ENCODE data around the gene TYROBP.

TYROBP gene

DNA sequence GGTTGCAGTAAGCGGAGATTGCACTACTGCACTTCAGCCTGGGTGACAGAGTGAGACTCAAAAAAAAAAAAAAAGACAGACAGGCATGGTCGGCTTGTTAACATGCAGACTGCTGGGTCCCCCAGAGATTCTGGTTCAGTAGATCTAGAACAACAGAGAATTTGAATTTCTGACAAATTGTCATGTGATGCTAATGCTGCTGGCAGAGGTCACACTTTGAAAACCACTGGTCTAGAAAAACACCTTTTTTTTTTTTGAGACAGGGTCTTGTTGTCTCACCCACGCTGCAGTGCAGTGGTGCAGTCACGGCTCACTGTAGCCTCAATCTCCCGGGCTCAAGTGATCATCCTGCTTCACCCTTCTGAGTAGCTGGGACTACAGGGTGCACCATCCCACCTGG is 20.4 kb upstream of the TYROBP start:
- Histone ChIP-seq H3K36me3 (ENCODE audit: control insufficient read depth, insufficient read depth, low read length) (no peaks in the 10 kb centered on the region), H3K4me3 (replicated peaks; ENCODE audit: low read depth, low read length) (no peak overlapping the region), H3K27me3 (replicated peaks; ENCODE audit: control insufficient read depth, insufficient read depth, low read length) (no peaks in the 10 kb centered on the region)
- TF ChIP-seq, protein P1, sequence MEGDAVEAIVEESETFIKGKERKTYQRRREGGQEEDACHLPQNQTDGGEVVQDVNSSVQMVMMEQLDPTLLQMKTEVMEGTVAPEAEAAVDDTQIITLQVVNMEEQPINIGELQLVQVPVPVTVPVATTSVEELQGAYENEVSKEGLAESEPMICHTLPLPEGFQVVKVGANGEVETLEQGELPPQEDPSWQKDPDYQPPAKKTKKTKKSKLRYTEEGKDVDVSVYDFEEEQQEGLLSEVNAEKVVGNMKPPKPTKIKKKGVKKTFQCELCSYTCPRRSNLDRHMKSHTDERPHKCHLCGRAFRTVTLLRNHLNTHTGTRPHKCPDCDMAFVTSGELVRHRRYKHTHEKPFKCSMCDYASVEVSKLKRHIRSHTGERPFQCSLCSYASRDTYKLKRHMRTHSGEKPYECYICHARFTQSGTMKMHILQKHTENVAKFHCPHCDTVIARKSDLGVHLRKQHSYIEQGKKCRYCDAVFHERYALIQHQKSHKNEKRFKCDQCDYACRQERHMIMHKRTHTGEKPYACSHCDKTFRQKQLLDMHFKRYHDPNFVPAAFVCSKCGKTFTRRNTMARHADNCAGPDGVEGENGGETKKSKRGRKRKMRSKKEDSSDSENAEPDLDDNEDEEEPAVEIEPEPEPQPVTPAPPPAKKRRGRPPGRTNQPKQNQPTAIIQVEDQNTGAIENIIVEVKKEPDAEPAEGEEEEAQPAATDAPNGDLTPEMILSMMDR (IDR thresholded peaks at IDR 0.05; ENCODE audit: insufficient read depth, low read length, poor library complexity, severe bottlenecking), result no peak
- no peak for DNase-seq (ENCODE audit: extremely low read depth, insufficient read length)

DNA sequence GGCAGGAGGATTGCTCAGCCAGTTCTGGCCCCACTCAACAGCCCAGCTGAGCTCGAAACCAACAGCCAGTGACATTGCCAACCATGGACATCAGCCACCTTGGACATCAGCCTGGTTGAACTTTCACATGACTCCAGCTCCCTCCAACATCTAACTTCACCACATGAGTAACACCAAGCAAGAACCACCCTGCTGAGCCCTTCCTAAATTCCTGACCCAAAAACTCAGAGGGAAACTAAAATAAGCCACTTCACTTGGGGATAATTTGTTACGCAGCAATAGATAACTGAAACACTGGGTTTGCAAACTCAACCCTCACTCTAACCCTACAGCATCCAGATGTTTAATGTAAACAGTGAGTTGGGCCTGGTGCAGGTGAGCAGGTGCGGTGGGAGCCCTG is 17.4 kb upstream of the TYROBP start:
- TF ChIP-seq, protein P1 (IDR thresholded peaks at IDR 0.05; ENCODE audit: insufficient read depth, low read length, poor library complexity, severe bottlenecking), result no peak
- DNase-seq (ENCODE audit: extremely low read depth, insufficient read length), result no peak
- Histone ChIP-seq H3K36me3 (ENCODE audit: control insufficient read depth, insufficient read depth, low read length) (no peaks in the 10 kb centered on the region), H3K27me3 (replicated peaks; ENCODE audit: control insufficient read depth, insufficient read depth, low read length) (no peaks in the 10 kb centered on the region), H3K4me3 (replicated peaks; ENCODE audit: low read depth, low read length) (no peak overlapping the region)

DNA sequence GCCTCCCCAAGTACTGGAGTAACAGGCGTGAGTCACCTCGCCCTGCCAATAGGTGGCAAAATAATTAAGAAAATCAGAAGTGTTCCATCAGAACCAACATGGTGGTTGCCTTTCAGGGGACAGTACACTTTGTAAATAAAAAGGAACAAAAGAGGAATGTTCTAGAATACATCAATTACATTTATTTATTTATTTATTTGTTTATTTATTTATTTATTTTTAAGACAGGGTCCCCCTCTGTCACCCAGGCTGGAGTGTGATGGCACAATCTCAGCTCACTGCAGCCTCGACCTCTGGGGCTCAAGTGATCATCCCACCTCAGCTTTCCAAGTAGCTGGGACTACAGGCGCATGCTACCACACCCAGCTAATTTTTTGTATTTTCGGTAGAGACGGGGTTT is 12.9 kb upstream of the TYROBP start:
- TF ChIP-seq, protein P1 (IDR thresholded peaks at IDR 0.05; ENCODE audit: insufficient read depth, low read length, poor library complexity, severe bottlenecking), result no peak
- H3K27me3 ChIP-seq (replicated peaks; ENCODE audit: control insufficient read depth, insufficient read depth, low read length), result no peaks in the 10 kb centered on the region
- no peak for DNase-seq (ENCODE audit: extremely low read depth, insufficient read length)
- H3K36me3 ChIP-seq (ENCODE audit: control insufficient read depth, insufficient read depth, low read length), result no peaks in the 10 kb centered on the region
- H3K4me3 ChIP-seq (replicated peaks; ENCODE audit: low read depth, low read length), result no peak overlapping the region

- no peak for DNase-seq (ENCODE audit: extremely low read depth, insufficient read length)
- TF ChIP-seq, protein P1 (IDR thresholded peaks at IDR 0.05; ENCODE audit: insufficient read depth, low read length, poor library complexity, severe bottlenecking), result no peak
- Histone ChIP-seq H3K27me3 (replicated peaks; ENCODE audit: control insufficient read depth, insufficient read depth, low read length) (no peaks in the 10 kb centered on the region), H3K36me3 (ENCODE audit: control insufficient read depth, insufficient read depth, low read length) (no peaks in the 10 kb centered on the region), H3K4me3 (replicated peaks; ENCODE audit: low read depth, low read length) (no peak overlapping the region)
Observed at GRCh38 chr19:35919306-35919705, 11.2 kb upstream of the TYROBP start.

DNA sequence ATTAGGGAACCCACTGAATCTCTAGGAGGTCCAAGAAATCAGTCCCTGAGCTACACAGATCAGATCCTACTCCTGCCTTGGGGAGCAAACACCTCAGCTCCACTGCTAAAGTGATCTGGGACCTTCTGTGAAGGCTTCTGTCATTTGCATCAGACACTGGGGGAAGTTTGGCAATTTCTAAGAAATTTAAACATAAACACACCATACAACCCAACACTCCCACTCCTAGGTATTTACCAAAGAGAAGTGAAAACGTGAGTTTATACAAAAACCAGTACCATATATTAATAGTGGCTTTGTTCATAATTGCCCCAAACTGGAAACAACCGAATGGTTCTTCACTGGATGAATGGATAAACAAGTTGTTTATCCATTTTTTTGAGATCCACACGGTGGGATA is 7.3 kb upstream of the TYROBP start:
- Histone ChIP-seq H3K36me3 (ENCODE audit: control insufficient read depth, insufficient read depth, low read length) (no peaks in the 10 kb centered on the region), H3K27me3 (replicated peaks; ENCODE audit: control insufficient read depth, insufficient read depth, low read length) (no peaks in the 10 kb centered on the region), H3K4me3 (replicated peaks; ENCODE audit: low read depth, low read length) (no peak overlapping the region)
- no peak for DNase-seq (ENCODE audit: extremely low read depth, insufficient read length)
- TF ChIP-seq, protein P1 (IDR thresholded peaks at IDR 0.05; ENCODE audit: insufficient read depth, low read length, poor library complexity, severe bottlenecking), result no peak

DNA sequence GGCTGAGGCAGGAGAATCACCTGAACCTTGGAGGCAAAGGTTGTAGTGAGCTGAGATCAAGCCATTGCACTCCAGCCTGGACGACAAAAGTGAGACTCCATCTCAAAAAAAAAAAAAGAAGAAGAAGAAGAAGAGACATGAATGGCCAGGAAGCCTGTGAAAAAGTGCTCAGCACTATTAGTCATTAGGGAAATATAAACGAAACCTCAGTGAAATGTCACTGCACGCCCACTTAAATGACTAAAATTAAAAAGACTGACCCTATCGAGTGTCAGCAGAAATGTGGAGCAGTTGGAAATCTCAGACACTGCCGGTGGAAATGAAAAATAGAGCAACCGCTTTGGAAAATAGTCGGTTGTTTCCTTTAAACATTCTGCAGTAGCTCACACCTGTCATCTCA is 5.5 kb upstream of the TYROBP start:
- Histone ChIP-seq H3K27me3 (replicated peaks; ENCODE audit: control insufficient read depth, insufficient read depth, low read length) (no peaks in the 10 kb centered on the region), H3K36me3 (ENCODE audit: control insufficient read depth, insufficient read depth, low read length) (no peaks in the 10 kb centered on the region), H3K4me3 (replicated peaks; ENCODE audit: low read depth, low read length) (no peak overlapping the region)
- TF ChIP-seq, protein P1 (IDR thresholded peaks at IDR 0.05; ENCODE audit: insufficient read depth, low read length, poor library complexity, severe bottlenecking), result no peak
- no peak for DNase-seq (ENCODE audit: extremely low read depth, insufficient read length)

Data from GM06990 (cell line).